Mesenchymal stem cell (in vitro differentiated cells and primary cell): Measurements from ENCODE around the gene IL18BP.
A peak's percentile ranks its signal among the peaks of the same experiment; 100 is the strongest.

ENCODE experiments used
- DNase-seq: peaks from one replicate; pipeline ENCODE4 v3.0.0-alpha.2; 2013
- H2AFZ ChIP-seq: one replicate; pipeline ENCODE4 v1.6.1; 2013; ENCODE audit warnings: low read depth, mild to moderate bottlenecking, control low read depth, inconsistent platforms, low read length, moderate library complexity
- H2AK5ac ChIP-seq: 2 replicates; pipeline ENCODE4 v1.6.1; 2013; ENCODE audit warnings: low read length, moderate library complexity, mild to moderate bottlenecking, inconsistent platforms; ENCODE audit not compliant: severe bottlenecking
- H2BK120ac ChIP-seq: one replicate; pipeline ENCODE4 v1.6.1; 2013; ENCODE audit warnings: low read depth, mild to moderate bottlenecking, inconsistent platforms, low read length, moderate library complexity
- H2BK12ac ChIP-seq, 2 experiments: one replicate each; pipeline ENCODE4 v1.6.1; 2013; ENCODE audit warnings: inconsistent platforms in 2 of 2, low read length in 2 of 2, mild to moderate bottlenecking in 2 of 2, moderate library complexity in 2 of 2, control low read depth in 1 of 2
- H2BK15ac ChIP-seq: one replicate; pipeline ENCODE4 v1.6.1; 2013; ENCODE audit warnings: mild to moderate bottlenecking, low read depth, inconsistent platforms; ENCODE audit not compliant: poor library complexity, severe bottlenecking
- H2BK5ac ChIP-seq: 2 replicates; pipeline ENCODE4 v1.6.1; 2013; ENCODE audit warnings: low read depth, mild to moderate bottlenecking, low read length, control low read depth, inconsistent platforms; ENCODE audit not compliant: poor library complexity, severe bottlenecking
- H3K14ac ChIP-seq, 2 experiments: one replicate each; pipeline ENCODE4 v1.6.1; 2013; ENCODE audit warnings: inconsistent platforms in 2 of 2, low read length in 2 of 2, control low read depth in 1 of 2, mild to moderate bottlenecking in 1 of 2, moderate library complexity in 1 of 2
- H3K18ac ChIP-seq, 2 experiments: one replicate each; pipeline ENCODE4 v1.6.1; 2013; ENCODE audit warnings: inconsistent platforms in 2 of 2, low read length in 2 of 2, control low read depth in 1 of 2, low read depth in 1 of 2, mild to moderate bottlenecking in 1 of 2
- H3K23ac ChIP-seq, 2 experiments: one replicate each; pipeline ENCODE4 v1.6.1; 2013; ENCODE audit warnings: inconsistent platforms in 2 of 2, low read length in 2 of 2, mild to moderate bottlenecking in 2 of 2, moderate library complexity in 2 of 2, control low read depth in 1 of 2
- H3K27ac ChIP-seq: 2 replicates; pipeline ENCODE4 v1.5.1; 2013; ENCODE audit warnings: mild to moderate bottlenecking, moderate library complexity, low read length, control low read depth, inconsistent platforms; ENCODE audit not compliant: poor library complexity, severe bottlenecking
- H3K27me3 ChIP-seq, 2 experiments: 2 replicates each; pipeline versions ENCODE4 v1.6.1 to v1.7.0; 2013; ENCODE audit warnings: low read length in 2 of 2, mild to moderate bottlenecking in 2 of 2, moderate library complexity in 2 of 2, control low read depth in 1 of 2, inconsistent platforms in 1 of 2; ENCODE audit not compliant: control insufficient read depth in 1 of 2, insufficient read depth in 1 of 2
- H3K36me3 ChIP-seq, 2 experiments: 2 replicates each; pipeline versions ENCODE4 v1.6.1 to v1.7.0; 2013; ENCODE audit warnings: low read length in 2 of 2, control low read depth in 1 of 2, inconsistent platforms in 1 of 2, low read depth in 1 of 2, mild to moderate bottlenecking in 1 of 2; ENCODE audit not compliant: insufficient read depth in 2 of 2, control insufficient read depth in 1 of 2
- H3K4ac ChIP-seq, 2 experiments: one replicate each; pipeline ENCODE4 v1.6.1; 2013; ENCODE audit warnings: inconsistent platforms in 2 of 2, low read length in 2 of 2, mild to moderate bottlenecking in 2 of 2, moderate library complexity in 2 of 2, control low read depth in 1 of 2, low read depth in 1 of 2
- H3K4me1 ChIP-seq: 2 replicates; pipeline ENCODE4 v1.6.1; 2013; ENCODE audit warnings: low read depth, low read length, control low read depth; ENCODE audit not compliant: control insufficient read depth, insufficient read depth
- H3K4me2 ChIP-seq: 2 replicates; pipeline ENCODE4 v1.6.1; 2013; ENCODE audit warnings: low read length, mild to moderate bottlenecking, inconsistent platforms; ENCODE audit not compliant: poor library complexity, severe bottlenecking
- H3K4me3 ChIP-seq, 2 experiments: 2 replicates each; pipeline versions ENCODE4 v1.5.1 to v1.7.0; 2013; ENCODE audit warnings: low read length in 2 of 2, mild to moderate bottlenecking in 2 of 2, control low read depth in 1 of 2, low read depth in 1 of 2; ENCODE audit not compliant: insufficient read depth in 1 of 2
- H3K79me1 ChIP-seq: replicated peaks from 2 replicates; pipeline ENCODE4 v1.6.1; 2013; ENCODE audit warnings: mild to moderate bottlenecking, control low read depth, low read length, inconsistent platforms; ENCODE audit not compliant: poor library complexity, severe bottlenecking
- H3K9ac ChIP-seq: 2 replicates; pipeline ENCODE4 v1.7.0; 2013; ENCODE audit warnings: mild to moderate bottlenecking, low read length, moderate library complexity
- H3K9me3 ChIP-seq: 2 replicates; pipeline ENCODE4 v1.7.0; 2013; ENCODE audit warnings: mild to moderate bottlenecking, low read length; ENCODE audit not compliant: control insufficient read depth
- H4K8ac ChIP-seq: one replicate; pipeline ENCODE4 v1.6.1; 2013; ENCODE audit warnings: inconsistent platforms, mild to moderate bottlenecking, low read length, moderate library complexity
- H4K91ac ChIP-seq: one replicate; pipeline ENCODE4 v1.6.1; 2013; ENCODE audit warnings: mild to moderate bottlenecking, low read length, inconsistent platforms
- WGBS: methylation state at CpG from one replicate; pipeline ENCODE4 v1.1.7; 2013; ENCODE audit warnings: mixed read lengths; 5-methylcytosine and 5-hydroxymethylcytosine counted together

IL18BP gene

GRCh38 chr11:71962428-71963038 lies 36.2 kb upstream of the IL18BP start:
- no peak overlapping the region for H2BK120ac ChIP-seq
- H2BK5ac ChIP-seq = no peak overlapping the region
- WGBS = no CpG with 5 or more reads among the region's 2 CpGs
- H3K14ac ChIP-seq = no peak overlapping the region
- H3K4me1 ChIP-seq = peaks cover 21% of the 10 kb centered on the region
- H3K18ac ChIP-seq = no peak overlapping the region
- no peak overlapping the region for H2AFZ ChIP-seq
- H3K4ac ChIP-seq = no peak overlapping the region
- no peak overlapping the region for H4K8ac ChIP-seq
- peaks cover 10% of the 10 kb centered on the region for H3K79me1 ChIP-seq
- peak; percentile 79 for DNase-seq
- peak overlapping the region; percentile 20 for H3K9ac ChIP-seq
- H2BK12ac ChIP-seq = no peak overlapping the region
- no peak overlapping the region for H2AK5ac ChIP-seq
- H3K27me3 ChIP-seq = no peaks in the 10 kb centered on the region
- no peaks in the 10 kb centered on the region for H3K9me3 ChIP-seq
- H3K23ac ChIP-seq = no peak overlapping the region
- no peak overlapping the region for H3K4me2 ChIP-seq
- H2BK15ac ChIP-seq = no peak overlapping the region
- H3K27ac ChIP-seq = peak overlapping the region; percentile 84
- no peak overlapping the region for H4K91ac ChIP-seq
- H3K4me3 ChIP-seq = no peak overlapping the region
- peaks cover 12 to 36% of the 10 kb centered on the region in 2 experiments for H3K36me3 ChIP-seq

- no peak overlapping the region for H2BK12ac ChIP-seq
- H3K9ac ChIP-seq = no peak overlapping the region
- no peak overlapping the region for H2BK120ac ChIP-seq
- H3K79me1 ChIP-seq = peaks cover 11% of the 10 kb centered on the region
- DNase-seq = no peak
- no peak overlapping the region for H3K18ac ChIP-seq
- 82% methylated on average over 7 of the region's 8 CpGs for WGBS
- no peak overlapping the region for H4K8ac ChIP-seq
- peaks cover 15 to 40% of the 10 kb centered on the region in 2 experiments for H3K36me3 ChIP-seq
- peak overlapping the region; percentile 75 for H3K27ac ChIP-seq
- H3K9me3 ChIP-seq = no peaks in the 10 kb centered on the region
- no peak overlapping the region for H3K4me3 ChIP-seq
- H2AFZ ChIP-seq = no peak overlapping the region
- H4K91ac ChIP-seq = no peak overlapping the region
- no peak overlapping the region for H3K4ac ChIP-seq
- H3K23ac ChIP-seq = no peak overlapping the region
- no peak overlapping the region for H2BK5ac ChIP-seq
- peaks cover 21% of the 10 kb centered on the region for H3K4me1 ChIP-seq
- no peak overlapping the region for H3K4me2 ChIP-seq
- no peak overlapping the region for H2AK5ac ChIP-seq
- no peak overlapping the region for H3K14ac ChIP-seq
- no peak overlapping the region for H2BK15ac ChIP-seq
- H3K27me3 ChIP-seq = no peaks in the 10 kb centered on the region
Observed at GRCh38 chr11:71963468-71963867, 35.2 kb upstream of the IL18BP start.

- H2AK5ac ChIP-seq = peak overlapping the region; percentile 78
- H2BK120ac ChIP-seq = no peak overlapping the region
- H3K9me3 ChIP-seq = no peaks in the 10 kb centered on the region
- WGBS = 79% methylated on average over 4 of the region's 4 CpGs
- H3K79me1 ChIP-seq = peaks cover 13% of the 10 kb centered on the region
- no peak overlapping the region for H2AFZ ChIP-seq
- peaks cover 19% of the 10 kb centered on the region for H3K4me1 ChIP-seq
- H3K14ac ChIP-seq = no peak overlapping the region
- H3K36me3 ChIP-seq = peaks cover 18 to 47% of the 10 kb centered on the region in 2 experiments
- H3K18ac ChIP-seq = no peak overlapping the region
- peak overlapping the region; percentile 68 for H3K27ac ChIP-seq
- no peak overlapping the region for H2BK5ac ChIP-seq
- no peak overlapping the region for H3K23ac ChIP-seq
- no peak for DNase-seq
- no peak overlapping the region for H3K4me2 ChIP-seq
- H2BK15ac ChIP-seq = no peak overlapping the region
- no peak overlapping the region for H3K9ac ChIP-seq
- H2BK12ac ChIP-seq = no peak overlapping the region
- H3K27me3 ChIP-seq = no peaks in the 10 kb centered on the region
- no peak overlapping the region for H4K8ac ChIP-seq
- no peak overlapping the region for H3K4ac ChIP-seq
- no peak overlapping the region for H4K91ac ChIP-seq
- no peak overlapping the region for H3K4me3 ChIP-seq
Observed at GRCh38 chr11:71964641-71965040, 34.1 kb upstream of the IL18BP start.

- H3K4me2 ChIP-seq = no peak overlapping the region
- H3K9me3 ChIP-seq = no peaks in the 10 kb centered on the region
- no peak overlapping the region for H3K9ac ChIP-seq
- no peak overlapping the region for H2AK5ac ChIP-seq
- no peak overlapping the region for H2AFZ ChIP-seq
- H3K27ac ChIP-seq = no peak overlapping the region
- H3K79me1 ChIP-seq = peaks cover 26% of the 10 kb centered on the region
- no peak overlapping the region for H3K4me3 ChIP-seq
- 100% methylated on average over 2 of the region's 2 CpGs for WGBS
- no peaks in the 10 kb centered on the region for H3K27me3 ChIP-seq
- H3K36me3 ChIP-seq = peaks cover 17 to 30% of the 10 kb centered on the region in 2 experiments
- no peak overlapping the region for H2BK12ac ChIP-seq
- no peak overlapping the region for H3K18ac ChIP-seq
- H2BK15ac ChIP-seq = no peak overlapping the region
- no peak for DNase-seq
- no peak overlapping the region for H2BK5ac ChIP-seq
- H3K14ac ChIP-seq = no peak overlapping the region
- no peak overlapping the region for H4K8ac ChIP-seq
- H3K4me1 ChIP-seq = no peaks in the 10 kb centered on the region
- H3K23ac ChIP-seq = no peak overlapping the region
- no peak overlapping the region for H3K4ac ChIP-seq
- H2BK120ac ChIP-seq = no peak overlapping the region
- no peak overlapping the region for H4K91ac ChIP-seq
Observed at GRCh38 chr11:71971680-71972079, 27.0 kb upstream of the IL18BP start.
